Endothelial cell of umbilical vein (primary cell): ENCODE results near the gene N4BP2. TPM values are rescaled to one million over a fixed set of nuclear protein-coding genes. Genes with fewer than 3 reads are reported as not detected.

Source experiments
- BruUV-seq: library from RNA; stranded (reverse); fragments of 400-500 nt; replicated peaks from 2 replicates; lab custom pipeline; 2021; lab: Mats Ljungman, UMichigan
- CTCF ChIA-PET: fragments of 300-600, 350-600 bp; sonication (Branson Sonifier 250); formaldehyde crosslinking; loops from one replicate; lab custom pipeline; 2021; ENCODE audit warnings: antibody characterized with exemption, inconsistent platforms; lab: Charles Lee
- POLR2A ChIA-PET: fragments of 300-600, 350-600 bp; sonication (Branson Sonifier 250); formaldehyde crosslinking; loops from one replicate; lab custom pipeline; 2021; ENCODE audit warnings: antibody characterized with exemption, inconsistent platforms; lab: Charles Lee
- DNase-seq: peaks from one replicate; pipeline ENCODE4 v3.0.0-alpha.2; 2011; ENCODE audit warnings: low read depth, low spot score
- FAIRE-seq: peaks from 2 replicates; lab custom pipeline; 2011; peaks lifted over from hg19 to GRCh38; lab: Jason Lieb, UNC
- H2AFZ ChIP-seq: 2 replicates; pipeline ENCODE4 v1.6.0; 2012; ENCODE audit warnings: low read depth, low read length, control low read depth, inconsistent platforms
- H3K27ac ChIP-seq: 2 replicates; pipeline ENCODE4 v1.5.1; 2011; ENCODE audit warnings: low read depth, mild to moderate bottlenecking, control low read depth, low read length, moderate library complexity; ENCODE audit not compliant: insufficient read depth
- H3K27me3 ChIP-seq, 2 experiments: 2 replicates each; pipeline versions ENCODE4 v1.6.0 to v1.6.1; 2011; ENCODE audit warnings: low read length in 2 of 2, mixed read lengths in 1 of 2; ENCODE audit not compliant: control insufficient read depth in 2 of 2, insufficient read depth in 2 of 2
- H3K36me3 ChIP-seq, 2 experiments: 2 replicates in 1 of 2; 3 replicates in 1 of 2; pipeline ENCODE4 v1.5.1; 2011; ENCODE audit warnings: low read length in 2 of 2, mild to moderate bottlenecking in 1 of 2, moderate library complexity in 1 of 2; ENCODE audit not compliant: control insufficient read depth in 2 of 2, insufficient read depth in 2 of 2; ENCODE audit errors: extremely low read depth in 1 of 2
- H3K4me1 ChIP-seq: 3 replicates; pipeline ENCODE4 v1.5.1; 2011; ENCODE audit warnings: mild to moderate bottlenecking, low read length; ENCODE audit not compliant: control insufficient read depth, insufficient read depth; ENCODE audit errors: extremely low read depth
- H3K4me2 ChIP-seq: 2 replicates; pipeline ENCODE4 v1.6.1; 2011; ENCODE audit warnings: low read length, control low read depth, mixed read lengths; ENCODE audit not compliant: insufficient read depth
- H3K4me3 ChIP-seq, 3 experiments: fragments of 200-600 bp in 1 of 3; sonication (generic), shearing (Covaris generic) in 1 of 3; replicated peaks in 1 of 3; 2 replicates each; pipeline ENCODE4 v1.5.1; 2011 to 2016; ENCODE audit warnings: control low read depth in 3 of 3, low read length in 3 of 3, mild to moderate bottlenecking in 2 of 3, inconsistent platforms in 1 of 3, low read depth in 1 of 3, moderate library complexity in 1 of 3; ENCODE audit not compliant: insufficient read depth in 1 of 3
- H3K79me2 ChIP-seq: 2 replicates; pipeline ENCODE4 v1.6.0; 2012; ENCODE audit warnings: low read length, inconsistent platforms; ENCODE audit not compliant: control insufficient read depth, insufficient read depth
- H3K9ac ChIP-seq: replicated peaks from 2 replicates; pipeline ENCODE3; 2011; ENCODE audit warnings: low read length, control low read depth; ENCODE audit not compliant: insufficient read depth; ENCODE audit errors: extremely low read depth
- H3K9me1 ChIP-seq: replicated peaks from 3 replicates; pipeline ENCODE4 v1.6.0; 2011; ENCODE audit warnings: mild to moderate bottlenecking, low read length; ENCODE audit not compliant: control insufficient read depth, insufficient read depth; ENCODE audit errors: extremely low read depth
- H3K9me3 ChIP-seq: replicated peaks from 2 replicates; pipeline ENCODE4 v1.5.1; 2012; ENCODE audit warnings: low read length, inconsistent platforms; ENCODE audit not compliant: control insufficient read depth, insufficient read depth
- H4K20me1 ChIP-seq: replicated peaks from 2 replicates; pipeline ENCODE3; 2011; ENCODE audit warnings: mild to moderate bottlenecking, low read length; ENCODE audit not compliant: control insufficient read depth, insufficient read depth; ENCODE audit errors: extremely low read depth
- CTCF ChIP-seq, 2 donors: IDR thresholded peaks; 1 replicate in 1 of 2; 2 replicates in 1 of 2; pipeline ENCODE4 v1.5.1; 2011; ENCODE audit warnings: low read length in 2 of 2, mild to moderate bottlenecking in 2 of 2, moderate library complexity in 2 of 2, control low read depth in 1 of 2, inconsistent platforms in 1 of 2, low read depth in 1 of 2; ENCODE audit not compliant: insufficient read depth in 1 of 2; ENCODE audit errors: extremely low read depth in 1 of 2
- EZH2 ChIP-seq: IDR thresholded peaks from 2 replicates; pipeline ENCODE4 v1.6.1; 2012; ENCODE audit warnings: borderline replicate concordance, low read depth, mild to moderate bottlenecking, moderate library complexity, low read length, inconsistent platforms; ENCODE audit not compliant: severe bottlenecking
- FOS ChIP-seq: IDR thresholded peaks from 2 replicates; pipeline ENCODE4 v1.6.1; 2011; ENCODE audit warnings: mild to moderate bottlenecking, low read length, moderate library complexity, borderline replicate concordance; ENCODE audit not compliant: insufficient read depth
- GATA2 ChIP-seq: IDR thresholded peaks from 2 replicates; pipeline ENCODE4 v1.7.0; 2011; ENCODE audit warnings: low read depth, mild to moderate bottlenecking, moderate library complexity, mixed read lengths, low read length; ENCODE audit not compliant: insufficient read length, insufficient read depth
- JUN ChIP-seq: IDR thresholded peaks from 2 replicates; pipeline ENCODE4 v1.6.1; 2011; ENCODE audit warnings: borderline replicate concordance, low read depth; ENCODE audit not compliant: insufficient read length, insufficient read depth
- MAX ChIP-seq: IDR thresholded peaks from 2 replicates; pipeline ENCODE4 v1.6.1; 2011; ENCODE audit not compliant: insufficient read depth, insufficient read length
- MYC ChIP-seq: IDR thresholded peaks from one replicate; pipeline ENCODE4 v1.6.1; 2011; ENCODE audit warnings: mild to moderate bottlenecking, low read depth, low read length
- POLR2A ChIP-seq: IDR thresholded peaks from 2 replicates; pipeline ENCODE4 v1.6.1; 2012; ENCODE audit warnings: low read depth, mild to moderate bottlenecking, control low read depth, low read length
- POLR2AphosphoS5 ChIP-seq: IDR thresholded peaks from 2 replicates; pipeline ENCODE4 v1.6.1; 2012; ENCODE audit warnings: low read depth, mild to moderate bottlenecking, control low read depth, low read length, moderate library complexity; ENCODE audit not compliant: insufficient read depth
- dilution Hi-C: fragments of 300-500 bp; cut with MboI; formaldehyde crosslinking; loops from one replicate; pipeline ENCODE4 v1.15.0; 2019; ENCODE audit warnings: low sequenced_read_pairs; ENCODE audit not compliant: extremely low pct_ligation_motif_present
- intact Hi-C: fragments of 100-400 bp; cut with micrococcal nuclease; formaldehyde crosslinking; loops from one replicate; pipeline ENCODE4 v1.10.0; 2022
- polyA plus RNA-seq, 4 experiments: library from polyadenylated mRNA; depleted of rRNA in 3 of 4; stranded (reverse) in 3 of 4; unstranded in 1 of 4; fragments of >200 nt; gene quantifications; 2 replicates each; pipeline versions ENCODE4 v1.2.1 to v1.2.3, GENCODE V29; 2011 to 2012; ENCODE audit warnings: missing spikeins in 1 of 4
- total RNA-seq: library from RNA; stranded (reverse); gene quantifications from 2 replicates; pipeline ENCODE4 v1.2.3, GENCODE V29; 2021

The N4BP2 gene
- total and polyA plus RNA-seq, 2 donors (not counting 3 experiments of a cell fraction or from before 2014, with no cell fraction given): 0.87 to 6.9 TPM

GRCh38 chr4:40168070-40168469, 111.4 kb downstream of the N4BP2 start:
- Histone ChIP-seq H3K4me3 (no peak overlapping the region), H3K36me3 (no peaks in the 10 kb centered on the region), H3K4me1 (peaks cover 13% of the 10 kb centered on the region), H3K79me2 (no peaks in the 10 kb centered on the region), H3K9ac (no peak overlapping the region), H3K27me3 (no peaks in the 10 kb centered on the region), H3K4me2 (no peak overlapping the region), H3K9me1 (no peaks in the 10 kb centered on the region), H2AFZ (no peak overlapping the region), H3K9me3 (no peaks in the 10 kb centered on the region), H3K27ac (no peak overlapping the region), H4K20me1 (no peaks in the 10 kb centered on the region)
- ChIA-PET CTCF (interaction anchor here (0.6 kb wide), 1 partner anchor 86 kb away, joined by 3 read pairs; no protein-coding TSS in a partner anchor), POLR2A (no interaction called here)
- TF ChIP-seq MYC: no peak
- dilution Hi-C loops: no loop called here
- FAIRE-seq (no peak), DNase-seq (no peak)
- intact Hi-C loops: no loop called here
- no TSS peak for BruUV-seq

GRCh38 chr4:40170588-40170987, 113.9 kb downstream of the N4BP2 start:
- Histone ChIP-seq H2AFZ (no peak overlapping the region), H3K9me1 (no peaks in the 10 kb centered on the region), H3K27me3 (no peaks in the 10 kb centered on the region), H4K20me1 (no peaks in the 10 kb centered on the region), H3K36me3 (no peaks in the 10 kb centered on the region), H3K4me3 (no peak overlapping the region), H3K9ac (no peak overlapping the region), H3K4me1 (peaks cover 9% of the 10 kb centered on the region), H3K27ac (no peak overlapping the region), H3K9me3 (no peaks in the 10 kb centered on the region), H3K4me2 (no peak overlapping the region), H3K79me2 (no peaks in the 10 kb centered on the region)
- no peak for FAIRE-seq
- ChIA-PET CTCF (interaction anchor here (1.0 to 1.3 kb wide), 2 partner anchors 134 to 139 kb away, joined by 3 read pairs; no protein-coding TSS in a partner anchor), POLR2A (no interaction called here)
- BruUV-seq: no TSS peak
- dilution Hi-C loops (no loop called here), intact Hi-C loops (no loop called here)
- TF ChIP-seq FOS (no peak), EZH2 (no peak), POLR2A (no peak), JUN (no peak), MYC (no peak), CTCF (IDR thresholded peaks at IDR 0.05; ENCODE audit: extremely low read depth in 1 of 2, insufficient read depth in 1 of 2, low read depth in 1 of 2, low read length in 2 of 2) (no peak), MAX (no peak), POLR2AphosphoS5 (no peak), GATA2 (no peak)
- DNase-seq: no peak
